H1 (cell line): ENCODE data around the gene NRAS. TPM values are rescaled to one million over a fixed set of nuclear protein-coding genes. Genes with fewer than 3 reads are reported as not detected.

Experiments
- CTCF ChIA-PET: fragments of 300-600 bp; sonication (Branson Sonifier 250); formaldehyde crosslinking; loops from one replicate; lab custom pipeline; 2021; ENCODE audit not compliant: partially characterized antibody; lab: Charles Lee
- POLR2A ChIA-PET: fragments of 300-600 bp; sonication (Branson Sonifier 250); formaldehyde crosslinking; loops from one replicate; lab custom pipeline; 2021; ENCODE audit warnings: inconsistent platforms; ENCODE audit not compliant: partially characterized antibody; lab: Charles Lee
- DNase-seq, 2 experiments: peaks; one replicate each; pipeline versions ENCODE4 v3.0.0 to v3.0.0-alpha.2; 2010 to 2022; ENCODE audit warnings: low spot score in 2 of 2, low read depth in 1 of 2, mixed read lengths in 1 of 2
- FAIRE-seq: peaks from 2 replicates; lab custom pipeline; 2011; peaks lifted over from hg19 to GRCh38; lab: Jason Lieb, UNC
- H2AFZ ChIP-seq: 2 replicates; pipeline ENCODE4 v1.8.1; 2012; ENCODE audit warnings: low read length, inconsistent platforms
- H2AK5ac ChIP-seq: 2 replicates; pipeline ENCODE4 v1.6.1; 2013; ENCODE audit warnings: low read depth, low read length
- H2BK120ac ChIP-seq: replicated peaks from 2 replicates; pipeline ENCODE3; 2013; ENCODE audit warnings: low read depth, low read length, inconsistent platforms
- H2BK12ac ChIP-seq: 2 replicates; pipeline ENCODE4 v1.6.1; 2013; ENCODE audit warnings: low read depth, low read length
- H2BK15ac ChIP-seq: 2 replicates; pipeline ENCODE4 v1.6.1; 2013; ENCODE audit warnings: low read length
- H2BK20ac ChIP-seq: 2 replicates; pipeline ENCODE4 v1.6.1; 2013; ENCODE audit warnings: low read length
- H2BK5ac ChIP-seq: 2 replicates; pipeline ENCODE4 v1.6.1; 2013; ENCODE audit warnings: low read depth, low read length
- H3K14ac ChIP-seq: 2 replicates; pipeline ENCODE4 v1.6.1; 2013; ENCODE audit warnings: inconsistent platforms; ENCODE audit not compliant: insufficient read length
- H3K18ac ChIP-seq: 2 replicates; pipeline ENCODE4 v1.6.1; 2013; ENCODE audit warnings: low read length; ENCODE audit errors: extremely low read depth
- H3K23ac ChIP-seq: 2 replicates; pipeline ENCODE4 v1.6.1; 2013; ENCODE audit warnings: inconsistent platforms; ENCODE audit not compliant: insufficient read length
- H3K23me2 ChIP-seq: 2 replicates; pipeline ENCODE4 v1.6.1; 2013; ENCODE audit warnings: low read depth, low read length
- H3K27ac ChIP-seq: 2 replicates; pipeline ENCODE4 v1.6.1; 2011; ENCODE audit warnings: low read depth, low read length, inconsistent platforms
- H3K27me3 ChIP-seq, 4 experiments: replicated peaks in 1 of 4; 1 replicate in 1 of 4; 2 replicates in 3 of 4; pipeline versions ENCODE4 v1.6.1 to v1.8.1; 2011 to 2013; ENCODE audit warnings: low read length in 3 of 4, mild to moderate bottlenecking in 3 of 4, inconsistent platforms in 2 of 4, mixed read lengths in 2 of 4, moderate library complexity in 1 of 4; ENCODE audit not compliant: control insufficient read depth in 3 of 4, insufficient read depth in 3 of 4; ENCODE audit errors: extremely low read depth in 1 of 4
- H3K36me3 ChIP-seq, 4 experiments: 2 replicates each; pipeline versions ENCODE4 v1.6.1 to v1.8.1; 2011 to 2013; ENCODE audit warnings: mild to moderate bottlenecking in 4 of 4, low read length in 3 of 4, moderate library complexity in 2 of 4, control low read depth in 1 of 4, inconsistent platforms in 1 of 4; ENCODE audit not compliant: insufficient read depth in 4 of 4, control insufficient read depth in 2 of 4
- H3K4ac ChIP-seq: replicated peaks from 2 replicates; pipeline ENCODE3; 2013; ENCODE audit warnings: low read length, low read depth, mixed read lengths, inconsistent platforms; ENCODE audit not compliant: insufficient read length
- H3K4me1 ChIP-seq, 4 experiments: replicated peaks in 1 of 4; 1 replicate in 1 of 4; 2 replicates in 3 of 4; pipeline versions ENCODE4 v1.6.1 to v1.8.1; 2011 to 2013; ENCODE audit warnings: low read length in 3 of 4, inconsistent platforms in 2 of 4, mixed read lengths in 1 of 4; ENCODE audit not compliant: insufficient read depth in 4 of 4, control insufficient read depth in 3 of 4
- H3K4me2 ChIP-seq, 2 experiments: 2 replicates each; pipeline versions ENCODE4 v1.6.1 to v1.8.1; 2011 to 2013; ENCODE audit warnings: low read depth in 2 of 2, low read length in 2 of 2, control low read depth in 1 of 2, inconsistent platforms in 1 of 2, mild to moderate bottlenecking in 1 of 2; ENCODE audit not compliant: insufficient read depth in 1 of 2
- H3K4me3 ChIP-seq, 4 experiments: fragments of 200-600, 300-600 bp in 1 of 4; sonication (generic), shearing (Covaris generic), sonication (Bioruptor Twin) in 1 of 4; 2 replicates each; pipeline versions ENCODE4 v1.5.1 to v1.8.1; 2011 to 2016; ENCODE audit warnings: low read length in 4 of 4, low read depth in 3 of 4, control low read depth in 2 of 4, inconsistent platforms in 2 of 4, mild to moderate bottlenecking in 2 of 4, mixed read lengths in 1 of 4, moderate library complexity in 1 of 4; ENCODE audit not compliant: insufficient read depth in 2 of 4; ENCODE audit errors: extremely low read depth in 1 of 4
- H3K56ac ChIP-seq: replicated peaks from 2 replicates; pipeline ENCODE3; 2013; ENCODE audit warnings: low read depth, mild to moderate bottlenecking, mixed read lengths, low read length, inconsistent platforms; ENCODE audit not compliant: insufficient read length
- H3K79me1 ChIP-seq: 2 replicates; pipeline ENCODE4 v1.6.1; 2013; ENCODE audit warnings: low read depth, low read length, control low read depth
- H3K79me2 ChIP-seq, 2 experiments: 2 replicates each; pipeline versions ENCODE4 v1.6.1 to v1.8.1; 2012 to 2013; ENCODE audit warnings: low read length in 2 of 2, mild to moderate bottlenecking in 2 of 2, inconsistent platforms in 1 of 2; ENCODE audit not compliant: insufficient read depth in 2 of 2, control insufficient read depth in 1 of 2
- H3K9ac ChIP-seq, 4 experiments: replicated peaks in 1 of 4; 1 replicate in 1 of 4; 2 replicates in 3 of 4; pipeline versions ENCODE4 v1.6.1 to v1.8.1; 2011 to 2013; ENCODE audit warnings: low read depth in 3 of 4, low read length in 3 of 4, control low read depth in 2 of 4, mild to moderate bottlenecking in 2 of 4, moderate library complexity in 2 of 4, inconsistent platforms in 1 of 4; ENCODE audit errors: extremely low read depth in 1 of 4
- H3K9me3 ChIP-seq, 2 experiments: 2 replicates each; pipeline versions ENCODE4 v1.6.1 to v1.8.1; 2012 to 2013; ENCODE audit warnings: mild to moderate bottlenecking in 2 of 2, moderate library complexity in 2 of 2, control low read depth in 1 of 2, inconsistent platforms in 1 of 2, low read depth in 1 of 2, low read length in 1 of 2, mixed read lengths in 1 of 2; ENCODE audit not compliant: insufficient read depth in 2 of 2
- H4K20me1 ChIP-seq, 2 experiments: replicated peaks in 1 of 2; 2 replicates each; pipeline versions ENCODE3 to v1.8.1; 2011 to 2013; ENCODE audit warnings: inconsistent platforms in 2 of 2, low read length in 2 of 2, mild to moderate bottlenecking in 1 of 2; ENCODE audit not compliant: insufficient read depth in 2 of 2, control insufficient read depth in 1 of 2
- H4K5ac ChIP-seq: 2 replicates; pipeline ENCODE4 v1.6.1; 2013; ENCODE audit warnings: low read length, low read depth, mixed read lengths, inconsistent platforms; ENCODE audit not compliant: insufficient read length
- H4K8ac ChIP-seq: 2 replicates; pipeline ENCODE4 v1.8.0; 2013; ENCODE audit warnings: mild to moderate bottlenecking, moderate library complexity, low read length, inconsistent platforms; ENCODE audit not compliant: insufficient read depth; ENCODE audit errors: extremely low read depth
- H4K91ac ChIP-seq: replicated peaks from 2 replicates; pipeline ENCODE3; 2013; ENCODE audit warnings: low read length, mixed read lengths, inconsistent platforms; ENCODE audit not compliant: insufficient read length
- GTF2F1 ChIP-seq: IDR thresholded peaks from 2 replicates; pipeline ENCODE4 v1.6.1; 2012; ENCODE audit warnings: low read depth, low read length, improper control_type of control experiment, borderline replicate concordance
- SAP30 ChIP-seq: fragments of 300-600 bp; sonication (generic); IDR thresholded peaks from 2 replicates; pipeline ENCODE4 v1.7.1; 2012; ENCODE audit warnings: low read length, moderate library complexity, mild to moderate bottlenecking, inconsistent platforms; ENCODE audit not compliant: insufficient read depth, insufficient replicate concordance
- SP2 ChIP-seq: IDR thresholded peaks from 2 replicates; pipeline ENCODE4 v1.6.1; 2012; ENCODE audit warnings: mild to moderate bottlenecking, low read length, inconsistent platforms
- WGBS, 2 experiments: shearing (Covaris generic) in 1 of 2; methylation state at CpG; one replicate each; pipeline versions ENCODE4 v1.1.6 to v1.1.7; 2013 to 2015; ENCODE audit warnings: low lambda C conversion rate in 2 of 2, mixed read lengths in 2 of 2, inconsistent platforms in 1 of 2, low coverage in 1 of 2, missing lambda C conversion rate in 1 of 2; ENCODE audit not compliant: insufficient replicate concordance in 2 of 2, insufficient coverage in 1 of 2, insufficient read length in 1 of 2; ENCODE audit errors: extremely low coverage in 1 of 2, missing lambda C conversion rate in 1 of 2; 5-methylcytosine and 5-hydroxymethylcytosine counted together
- polyA plus RNA-seq, 7 experiments: library from polyadenylated mRNA; depleted of rRNA in 3 of 7; stranded (reverse) in 5 of 7; unstranded in 2 of 7; fragments of >200 nt in 5 of 7; fragments of 200-250 nt in 2 of 7; gene quantifications; 1 replicate in 5 of 7; 2 replicates in 1 of 7; 4 replicates in 1 of 7; pipeline versions ENCODE4 v1.2.1 to v1.2.3, GENCODE V29; 2011 to 2013; ENCODE audit warnings: missing spikeins in 2 of 7, mixed read lengths in 2 of 7
- total RNA-seq: library from RNA; stranded (reverse); fragmentation: NEBNext Ultra II Directional; extraction: Animal tissue kit (Norgen Biotek cat#: 25700); gene quantifications from 2 replicates; pipeline ENCODE4 v1.2.1, GENCODE V29; 2021

The NRAS gene
- total and polyA plus RNA-seq, 2 of the 8 experiments (the other 6 are each of a cell fraction or from before 2014, with no cell fraction given) = 24.5 to 65.1 TPM

DNA sequence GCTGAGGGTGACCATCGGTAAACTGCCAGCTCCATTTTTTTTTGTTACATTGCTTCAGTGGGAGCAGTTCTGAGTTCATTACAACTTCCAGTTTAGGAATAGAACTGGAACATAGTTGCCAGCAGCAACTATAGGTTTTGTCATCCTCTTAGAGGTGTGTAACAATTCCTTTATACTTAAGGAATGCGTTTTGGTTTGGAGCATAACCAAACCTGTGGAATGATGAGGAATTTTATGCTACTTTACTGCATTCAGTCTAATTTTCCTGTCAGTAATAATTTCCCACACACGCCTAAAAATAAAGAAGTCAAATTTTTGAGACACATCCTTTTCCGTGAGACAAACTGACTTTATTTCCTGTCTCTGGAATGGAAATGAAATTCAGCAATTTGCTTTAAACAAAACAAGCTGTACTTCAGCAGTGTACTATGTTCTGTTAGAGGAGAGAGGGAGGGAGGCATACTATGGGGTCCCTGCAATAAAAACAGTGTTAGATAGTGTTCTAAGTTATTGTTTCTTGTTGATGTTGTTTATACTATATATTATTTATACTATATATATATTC, 16.5 kb downstream of the NRAS start:
- Histone ChIP-seq H4K5ac (no peak overlapping the region), H3K56ac (no peak overlapping the region), H3K36me3 (no peaks in the 10 kb centered on the region; a peak in 1 of 8 replicates), H3K14ac (no peak overlapping the region), H3K79me2 (no peaks in the 10 kb centered on the region), H2BK12ac (no peak overlapping the region), H4K20me1 (no peaks in the 10 kb centered on the region), H2AFZ (no peak overlapping the region), H3K4me2 (no peak overlapping the region), H2BK120ac (no peak overlapping the region), H3K27ac (no peak overlapping the region), H3K9ac (no peak overlapping the region), H4K8ac (no peak overlapping the region), H3K4me1 (no peaks in the 10 kb centered on the region), H3K27me3 (no peaks in the 10 kb centered on the region), H3K9me3 (no peaks in the 10 kb centered on the region), H2BK5ac (no peak overlapping the region), H3K18ac (no peak overlapping the region), H4K91ac (no peak overlapping the region), H3K79me1 (no peaks in the 10 kb centered on the region), H3K23me2 (no peaks in the 10 kb centered on the region), H3K23ac (no peak overlapping the region), H2AK5ac (no peak overlapping the region), H2BK15ac (no peak overlapping the region), H3K4me3 (no peak overlapping the region), H2BK20ac (no peak overlapping the region), H3K4ac (no peak overlapping the region)
- TF ChIP-seq GTF2F1 = no peak
- no peak for TF ChIP-seq SP2
- TF ChIP-seq SAP30 = no peak
- DNase-seq (no peak), FAIRE-seq (no peak)
- ChIA-PET CTCF (interaction anchor here (0.6 kb wide), 2 partner anchors 12 to 16 kb away, joined by 3 read pairs; partner anchors contain the start of gene NRAS), POLR2A (interaction anchor here (0.6 to 3.0 kb wide), 2 partner anchors 12 to 55 kb away, joined by 3 to 12 read pairs; no protein-coding TSS in a partner anchor)
- WGBS, 2 experiments = 75% methylated on average over 4 of the region's 4 CpGs; no CpG with 5 or more reads in 1 of the 2 experiments
